OCI-LY7 (cell line): ENCODE measurements around the gene SLC25A13. TPM values are rescaled to one million over a fixed set of nuclear protein-coding genes. Genes with fewer than 3 reads are reported as not detected.

Source experiments
- BruUV-seq: library from RNA; stranded (reverse); fragments of 400-500 nt; replicated peaks from 2 replicates; lab custom pipeline; 2021; lab: Mats Ljungman, UMichigan
- CTCF ChIA-PET: fragments of 300-600 bp; sonication (Branson Sonifier 250); formaldehyde crosslinking; loops from one replicate; lab custom pipeline; 2022; ENCODE audit warnings: antibody characterized with exemption; ENCODE audit not compliant: unreplicated experiment; lab: Charles Lee
- POLR2A ChIA-PET: fragments of 300-600 bp; sonication (Branson Sonifier 250); formaldehyde crosslinking; loops from one replicate; lab custom pipeline; 2022; ENCODE audit warnings: antibody characterized with exemption; lab: Charles Lee
- DNase-seq: peaks from one replicate; pipeline ENCODE4 v3.0.0-alpha.2; 2015; ENCODE audit warnings: low spot score
- H2AFZ ChIP-seq: fragments of 200-600 bp; sonication (generic), shearing (Covaris generic); 2 replicates; pipeline ENCODE4 v1.6.1; 2014; ENCODE audit warnings: mild to moderate bottlenecking, antibody characterized with exemption, low read length, moderate library complexity
- H3K27ac ChIP-seq: fragments of 200-600 bp; sonication (generic); 2 replicates; pipeline ENCODE4 v1.5.1; 2014; ENCODE audit warnings: mixed run types, low read depth, mild to moderate bottlenecking, moderate library complexity, low read length, inconsistent platforms; ENCODE audit not compliant: poor library complexity, severe bottlenecking
- H3K36me3 ChIP-seq: fragments of 200-600 bp; sonication (generic); 2 replicates; pipeline ENCODE4 v1.6.1; 2014; ENCODE audit warnings: mild to moderate bottlenecking, antibody characterized with exemption, low read length, moderate library complexity, mixed read lengths; ENCODE audit not compliant: insufficient read depth
- H3K4me1 ChIP-seq: fragments of 200-600 bp; sonication (generic); 2 replicates; pipeline ENCODE4 v1.5.1; 2014; ENCODE audit warnings: mild to moderate bottlenecking, low read length; ENCODE audit not compliant: insufficient read depth, poor library complexity, severe bottlenecking
- H3K4me2 ChIP-seq: fragments of 200-600 bp; sonication (generic); 2 replicates; pipeline ENCODE4 v1.6.1; 2014; ENCODE audit warnings: mild to moderate bottlenecking, low read length
- H3K4me3 ChIP-seq: fragments of 200-600 bp; sonication (generic); 2 replicates; pipeline ENCODE4 v1.5.1; 2014; ENCODE audit warnings: mild to moderate bottlenecking, low read depth, low read length; ENCODE audit not compliant: poor library complexity, severe bottlenecking
- H3K79me2 ChIP-seq: fragments of 200-600 bp; sonication (generic); 2 replicates; pipeline ENCODE4 v1.6.1; 2016; ENCODE audit warnings: low read depth, mild to moderate bottlenecking, low read length, moderate library complexity, mixed read lengths; ENCODE audit not compliant: insufficient read depth
- H3K9me2 ChIP-seq: fragments of 200-600 bp; sonication (generic); 2 replicates; pipeline ENCODE4 v1.6.1; 2016; ENCODE audit warnings: mild to moderate bottlenecking, low read length, mixed read lengths; ENCODE audit not compliant: insufficient read depth
- H3K9me3 ChIP-seq: fragments of 200-600 bp; sonication (generic); 2 replicates; pipeline ENCODE4 v1.6.1; 2014; ENCODE audit warnings: mild to moderate bottlenecking, mixed run types, low read length, mixed read lengths
- H4K20me1 ChIP-seq: fragments of 200-600 bp; sonication (generic); 2 replicates; pipeline ENCODE4 v1.6.1; 2014; ENCODE audit warnings: mild to moderate bottlenecking, antibody characterized with exemption, low read length, moderate library complexity, mixed read lengths; ENCODE audit not compliant: insufficient read depth
- CTCF ChIP-seq: fragments of 200-600 bp; sonication (generic); conservative IDR thresholded peaks from 2 replicates; pipeline ENCODE4 v1.5.1; 2014; ENCODE audit warnings: mild to moderate bottlenecking, antibody characterized with exemption, low read length, moderate library complexity, mixed read lengths
- EZH2phosphoT487 ChIP-seq: fragments of 200-600 bp; sonication (generic); IDR thresholded peaks from 2 replicates; pipeline ENCODE4 v1.6.1; 2018; ENCODE audit warnings: low read depth, borderline replicate concordance, mild to moderate bottlenecking, mixed run types, antibody characterized with exemption, low read length, moderate library complexity, mixed read lengths
- intact Hi-C: fragments of 100-400 bp; cut with micrococcal nuclease; formaldehyde crosslinking; loops from one replicate; pipeline ENCODE4 v1.10.0; 2022; ENCODE audit not compliant: unreplicated experiment
- total RNA-seq, 2 experiments: library from RNA; depleted of rRNA in 1 of 2; stranded (reverse); fragments of >200 nt in 1 of 2; shearing (Covaris generic) in 1 of 2; gene quantifications; 2 replicates each; pipeline ENCODE4 v1.2.3, GENCODE V29; 2014 to 2022

The SLC25A13 gene
- total RNA-seq, 2 experiments from 2014 or later = 0.63 TPM; not detected in 1

DNA sequence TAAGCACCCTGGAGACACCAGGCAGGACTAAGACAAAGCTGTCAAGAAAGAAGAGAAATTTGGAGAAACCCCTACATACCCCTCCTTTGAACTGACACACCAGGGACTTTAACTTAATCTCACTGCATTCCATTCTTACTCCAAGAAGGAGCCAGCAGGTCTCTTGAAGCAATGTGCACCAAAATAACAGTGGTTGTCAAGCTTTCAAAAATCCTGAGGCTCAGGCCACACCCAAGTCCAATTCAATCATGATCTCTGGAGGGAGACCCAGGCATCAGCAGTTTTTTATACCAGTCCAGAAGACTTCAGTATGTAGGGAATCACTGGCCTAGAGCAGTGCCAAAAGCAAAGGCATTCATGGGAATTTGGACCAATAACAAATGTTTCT is 6.8 kb downstream of the SLC25A13 start:
- Histone ChIP-seq H3K9me2 (no peaks in the 10 kb centered on the region), H4K20me1 (no peaks in the 10 kb centered on the region), H3K9me3 (no peaks in the 10 kb centered on the region), H3K4me1 (no peaks in the 10 kb centered on the region), H3K4me3 (no peak overlapping the region), H3K27ac (no peak overlapping the region), H3K36me3 (no peaks in the 10 kb centered on the region), H3K79me2 (no peaks in the 10 kb centered on the region), H3K4me2 (no peak overlapping the region), H2AFZ (no peak overlapping the region)
- ChIA-PET CTCF (no interaction called here), POLR2A (no interaction called here)
- intact Hi-C loops = no loop called here
- no peak for TF ChIP-seq EZH2phosphoT487
- no peak for TF ChIP-seq CTCF
- no peak for DNase-seq
- BruUV-seq = no TSS peak

DNA sequence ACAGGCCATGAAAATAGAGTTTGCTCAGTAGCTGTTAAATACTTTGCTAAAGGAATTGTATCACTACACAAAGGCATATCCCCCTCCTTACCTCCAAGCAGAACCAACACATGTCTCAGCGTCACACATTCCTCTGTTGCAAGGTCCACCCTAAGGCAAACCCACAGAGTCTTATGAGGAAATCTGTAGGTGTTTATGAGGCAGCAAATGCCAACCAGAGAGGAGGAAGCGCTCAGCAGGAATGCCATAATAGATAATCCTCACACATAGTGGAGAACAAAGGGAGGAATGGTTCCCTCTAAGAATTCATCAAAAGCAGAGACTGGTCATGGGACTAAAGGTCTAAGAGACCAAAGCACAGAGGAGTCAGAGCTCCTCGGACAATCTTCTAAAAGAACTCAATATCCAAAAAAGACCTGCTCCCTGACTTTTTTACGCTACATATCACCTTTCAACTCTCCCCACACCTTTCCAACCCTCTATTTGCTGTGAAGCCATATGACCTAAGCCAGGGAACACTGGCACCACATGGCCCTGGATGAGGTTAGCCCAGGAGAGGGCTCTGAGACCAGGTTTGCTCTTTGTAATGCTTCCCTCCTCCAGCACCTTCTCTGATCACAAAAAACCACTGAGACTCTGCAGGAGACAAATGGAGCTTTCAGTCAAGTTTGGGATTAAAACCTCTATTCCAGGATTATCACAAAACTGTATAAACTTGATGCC is 7.3 kb downstream of the SLC25A13 start:
- Histone ChIP-seq H3K9me3 (no peaks in the 10 kb centered on the region), H2AFZ (no peak overlapping the region), H3K27ac (no peak overlapping the region), H3K4me1 (no peaks in the 10 kb centered on the region), H3K79me2 (no peaks in the 10 kb centered on the region), H3K36me3 (no peaks in the 10 kb centered on the region), H3K4me2 (no peak overlapping the region), H3K4me3 (no peak overlapping the region), H4K20me1 (no peaks in the 10 kb centered on the region), H3K9me2 (no peaks in the 10 kb centered on the region)
- intact Hi-C loops = no loop called here
- ChIA-PET CTCF (no interaction called here), POLR2A (no interaction called here)
- BruUV-seq = no TSS peak
- TF ChIP-seq CTCF (no peak), EZH2phosphoT487 (no peak)
- no peak for DNase-seq

- intact Hi-C loops = no loop called here
- H4K20me1 ChIP-seq = no peaks in the 10 kb centered on the region
- DNase-seq = no peak
Measured at GRCh38 chr7:96313940-96314339, 8.0 kb downstream of the SLC25A13 start.

More at GRCh38 chr7:96313940-96314339, 8.0 kb downstream of the SLC25A13 start:
- Histone ChIP-seq H2AFZ (no peak overlapping the region), H3K27ac (no peak overlapping the region), H3K4me2 (no peak overlapping the region), H3K9me3 (no peaks in the 10 kb centered on the region), H3K4me3 (no peak overlapping the region), H3K4me1 (no peaks in the 10 kb centered on the region), H3K36me3 (no peaks in the 10 kb centered on the region), H3K79me2 (no peaks in the 10 kb centered on the region), H3K9me2 (no peaks in the 10 kb centered on the region)
- ChIA-PET CTCF (no interaction called here), POLR2A (no interaction called here)
- no TSS peak for BruUV-seq
- TF ChIP-seq EZH2phosphoT487 (no peak), CTCF (no peak)
